Ovary (tissue), 3 donors: Measurements from ENCODE around the gene CPPED1.

Experiments
- EP300 ChIP-seq: sonication (generic); formaldehyde crosslinking; IDR thresholded peaks from one replicate; pipeline ENCODE4 v1.6.1; 2017; ENCODE audit warnings: antibody characterized with exemption
- POLR2A ChIP-seq: fragments of 450-650 bp; IDR thresholded peaks from one replicate; pipeline ENCODE4 v1.6.1; 2017; ENCODE audit warnings: antibody characterized with exemption, mild to moderate bottlenecking, moderate library complexity
- TF ChIP-seq, protein P1 (sequence below), 3 donors: fragments of 450-650 bp in 2 of 3; fragments of 200-600 bp in 1 of 3; IDR thresholded peaks; one replicate each; pipeline versions ENCODE4 v1.5.1 to v1.8.0; 2016 to 2022; ENCODE audit warnings: antibody characterized with exemption in 3 of 3, mild to moderate bottlenecking in 1 of 3
- donor health status: DM: no; HTN: no; CAD: no.

DNA sequence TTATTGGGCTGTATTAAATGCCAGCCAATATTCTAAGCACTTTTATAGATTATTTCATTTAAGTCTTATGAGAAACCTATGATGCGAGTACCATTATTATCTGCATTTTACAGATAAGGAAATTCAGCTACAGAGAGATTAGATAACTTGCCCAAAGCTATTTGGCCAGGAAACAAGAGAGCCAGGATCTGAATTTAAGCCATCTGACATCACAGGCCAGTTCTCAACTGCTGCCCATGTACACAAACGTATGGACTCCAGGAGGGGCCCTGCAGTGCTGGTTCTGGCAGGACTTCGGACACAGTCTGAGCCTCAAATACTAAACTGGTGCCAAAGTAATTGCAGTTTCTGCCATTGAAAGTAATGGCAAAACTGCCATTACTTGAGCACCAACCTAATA, 40.2 kb downstream of the CPPED1 start:
- TF ChIP-seq EP300: no peak
- TF ChIP-seq, protein P1, sequence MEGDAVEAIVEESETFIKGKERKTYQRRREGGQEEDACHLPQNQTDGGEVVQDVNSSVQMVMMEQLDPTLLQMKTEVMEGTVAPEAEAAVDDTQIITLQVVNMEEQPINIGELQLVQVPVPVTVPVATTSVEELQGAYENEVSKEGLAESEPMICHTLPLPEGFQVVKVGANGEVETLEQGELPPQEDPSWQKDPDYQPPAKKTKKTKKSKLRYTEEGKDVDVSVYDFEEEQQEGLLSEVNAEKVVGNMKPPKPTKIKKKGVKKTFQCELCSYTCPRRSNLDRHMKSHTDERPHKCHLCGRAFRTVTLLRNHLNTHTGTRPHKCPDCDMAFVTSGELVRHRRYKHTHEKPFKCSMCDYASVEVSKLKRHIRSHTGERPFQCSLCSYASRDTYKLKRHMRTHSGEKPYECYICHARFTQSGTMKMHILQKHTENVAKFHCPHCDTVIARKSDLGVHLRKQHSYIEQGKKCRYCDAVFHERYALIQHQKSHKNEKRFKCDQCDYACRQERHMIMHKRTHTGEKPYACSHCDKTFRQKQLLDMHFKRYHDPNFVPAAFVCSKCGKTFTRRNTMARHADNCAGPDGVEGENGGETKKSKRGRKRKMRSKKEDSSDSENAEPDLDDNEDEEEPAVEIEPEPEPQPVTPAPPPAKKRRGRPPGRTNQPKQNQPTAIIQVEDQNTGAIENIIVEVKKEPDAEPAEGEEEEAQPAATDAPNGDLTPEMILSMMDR (IDR thresholded peaks at IDR 0.05): no peak
- no peak for TF ChIP-seq POLR2A
